Measurements from ENCODE around the gene CLEC11A.

DNA sequence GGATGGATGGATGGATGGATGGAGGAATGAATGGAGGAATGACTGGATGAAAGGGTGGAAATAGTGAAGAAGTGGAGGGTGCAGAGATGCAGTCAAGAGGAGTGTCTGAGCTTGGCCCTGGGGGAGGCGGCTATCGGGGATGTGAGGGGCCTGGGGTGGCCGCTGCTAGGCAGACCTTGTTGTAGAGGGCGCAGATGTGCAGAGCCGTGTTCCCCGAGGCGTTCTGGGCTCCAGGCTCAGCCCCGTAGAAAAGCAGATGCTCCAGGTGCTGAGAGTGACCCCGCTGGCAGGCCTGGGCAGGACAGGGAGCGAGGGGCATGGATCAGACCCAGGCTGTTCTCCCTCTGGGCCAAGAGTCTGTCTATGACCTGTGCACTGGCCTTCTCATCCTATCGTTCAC lies 12.0 kb upstream of the CLEC11A start:
- TF ChIP-seq EZH2 (IDR thresholded peaks at IDR 0.05; ENCODE audit: insufficient read depth, poor library complexity, severe bottlenecking) (no peak), EZH2phosphoT487 (IDR thresholded peaks at IDR 0.05; ENCODE audit: insufficient read depth, low read depth) (no peak)

Measured in GM23248 (cell line).